22Rv1 (cell line): ENCODE results near the gene KDM4C.

ENCODE experiments used
- H3K27ac ChIP-seq: fragments of 450-650 bp; 2 replicates; pipeline ENCODE4 v1.5.1; 2017
- ZFX ChIP-seq: fragments of 450-650 bp; IDR thresholded peaks from 2 replicates; pipeline ENCODE4 v1.6.1; 2017; ENCODE audit warnings: antibody characterized with exemption, borderline replicate concordance
- TF ChIP-seq, protein P1 (sequence below): fragments of 450-650 bp; IDR thresholded peaks from 2 replicates; pipeline ENCODE4 v1.5.1; 2017; ENCODE audit warnings: mild to moderate bottlenecking

The KDM4C gene

DNA sequence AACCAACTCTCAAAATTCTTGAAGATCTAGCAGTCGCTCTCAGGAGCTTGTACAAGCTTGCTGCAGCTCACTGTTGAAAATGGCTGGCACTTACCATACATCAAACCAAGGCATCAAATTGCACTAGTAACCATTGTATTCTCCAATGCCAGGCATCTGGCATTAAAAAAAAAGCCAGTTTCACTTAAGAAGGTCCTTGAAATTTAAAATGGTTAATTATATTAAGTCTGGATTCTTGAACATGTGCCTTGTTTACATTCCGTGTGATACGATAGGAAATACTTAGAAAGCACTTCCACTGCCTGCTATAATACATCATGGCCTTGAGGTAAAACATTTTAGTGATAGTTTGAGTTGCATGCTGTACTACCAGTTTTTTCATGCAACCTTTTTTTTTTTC, 300.7 kb downstream of the KDM4C start:
- no peak overlapping the region for H3K27ac ChIP-seq
- TF ChIP-seq, protein P1, sequence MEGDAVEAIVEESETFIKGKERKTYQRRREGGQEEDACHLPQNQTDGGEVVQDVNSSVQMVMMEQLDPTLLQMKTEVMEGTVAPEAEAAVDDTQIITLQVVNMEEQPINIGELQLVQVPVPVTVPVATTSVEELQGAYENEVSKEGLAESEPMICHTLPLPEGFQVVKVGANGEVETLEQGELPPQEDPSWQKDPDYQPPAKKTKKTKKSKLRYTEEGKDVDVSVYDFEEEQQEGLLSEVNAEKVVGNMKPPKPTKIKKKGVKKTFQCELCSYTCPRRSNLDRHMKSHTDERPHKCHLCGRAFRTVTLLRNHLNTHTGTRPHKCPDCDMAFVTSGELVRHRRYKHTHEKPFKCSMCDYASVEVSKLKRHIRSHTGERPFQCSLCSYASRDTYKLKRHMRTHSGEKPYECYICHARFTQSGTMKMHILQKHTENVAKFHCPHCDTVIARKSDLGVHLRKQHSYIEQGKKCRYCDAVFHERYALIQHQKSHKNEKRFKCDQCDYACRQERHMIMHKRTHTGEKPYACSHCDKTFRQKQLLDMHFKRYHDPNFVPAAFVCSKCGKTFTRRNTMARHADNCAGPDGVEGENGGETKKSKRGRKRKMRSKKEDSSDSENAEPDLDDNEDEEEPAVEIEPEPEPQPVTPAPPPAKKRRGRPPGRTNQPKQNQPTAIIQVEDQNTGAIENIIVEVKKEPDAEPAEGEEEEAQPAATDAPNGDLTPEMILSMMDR: no peak
- no peak for TF ChIP-seq ZFX

DNA sequence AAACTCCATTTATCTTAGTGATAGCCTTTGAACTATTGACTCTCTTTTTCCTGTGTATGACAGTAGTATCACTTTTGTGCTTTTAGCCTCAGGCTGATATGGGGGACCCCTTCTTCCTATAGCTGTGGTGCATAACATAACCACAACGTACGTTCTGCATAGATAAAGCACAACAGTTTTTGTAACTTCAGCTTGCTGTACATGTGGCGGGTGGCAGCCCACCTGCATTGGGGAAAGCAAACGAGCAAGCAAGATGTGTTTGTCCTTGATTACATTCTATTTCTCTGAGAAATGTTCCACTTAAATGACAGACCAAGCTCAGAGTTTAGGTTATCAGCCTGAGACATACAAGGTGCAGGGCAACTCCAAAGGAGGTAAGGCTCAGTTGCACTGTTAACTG, 309.4 kb downstream of the KDM4C start:
- H3K27ac ChIP-seq: no peak overlapping the region
- TF ChIP-seq ZFX: no peak
- TF ChIP-seq, protein P1: no peak

DNA sequence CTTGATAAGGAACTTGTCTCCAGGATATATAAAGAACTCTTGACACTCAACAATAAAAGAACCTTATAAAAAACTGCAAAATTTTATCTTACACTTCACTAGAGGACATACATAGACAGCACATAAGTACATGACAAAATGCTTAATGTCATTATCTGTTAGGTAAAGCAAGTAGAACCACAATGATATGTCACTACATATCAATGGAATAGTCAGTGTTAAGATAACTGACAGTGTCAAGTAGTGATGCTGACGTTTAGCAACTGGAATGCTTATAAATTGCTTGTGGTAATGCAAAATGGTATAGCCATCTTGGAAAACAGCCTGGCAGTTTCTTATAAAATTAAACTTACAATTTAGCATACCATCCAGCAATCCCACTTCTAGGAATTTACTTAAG, 314.1 kb downstream of the KDM4C start:
- H3K27ac ChIP-seq: no peak overlapping the region
- TF ChIP-seq, protein P1: no peak
- no peak for TF ChIP-seq ZFX

DNA sequence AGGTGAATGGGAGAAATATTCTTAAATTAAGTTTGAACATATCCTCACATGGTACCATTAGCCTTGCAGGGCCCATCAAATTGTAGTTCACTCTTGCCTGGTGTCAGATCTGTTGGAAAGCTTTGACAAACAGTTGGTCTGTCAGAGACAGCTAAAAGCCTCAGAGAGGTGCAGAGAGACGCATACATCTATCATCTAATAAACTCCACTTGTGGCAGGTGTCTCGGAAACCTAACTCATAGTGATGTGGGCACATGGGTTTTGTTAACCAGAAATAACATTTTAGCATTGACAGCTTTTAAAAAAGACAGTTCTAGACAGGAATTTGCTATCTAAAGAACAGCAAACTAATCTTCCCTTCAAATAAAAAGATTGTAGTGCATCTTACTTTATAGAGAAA, 315.9 kb downstream of the KDM4C start:
- TF ChIP-seq ZFX: no peak
- TF ChIP-seq, protein P1: no peak
- H3K27ac ChIP-seq: no peak overlapping the region

DNA sequence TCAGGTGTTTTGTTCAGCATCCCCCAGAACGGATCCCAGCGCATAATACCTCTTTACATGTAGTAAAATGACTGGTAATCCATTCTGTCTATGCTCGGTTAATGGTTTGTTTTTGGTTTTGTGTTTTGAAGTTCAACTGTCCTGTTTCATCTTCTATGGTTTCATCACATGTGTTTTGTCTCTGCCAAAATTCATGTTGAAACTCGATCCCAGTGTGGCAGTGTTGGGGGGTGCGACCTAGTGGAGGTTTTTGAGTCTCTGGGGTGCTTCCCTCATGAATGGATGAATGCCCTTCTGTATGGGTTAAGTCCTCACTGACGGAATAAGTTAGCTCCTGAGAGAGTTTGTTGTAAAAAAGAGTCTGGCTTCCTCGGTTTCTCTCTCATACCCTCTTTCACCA, 317.4 kb downstream of the KDM4C start:
- no peak overlapping the region for H3K27ac ChIP-seq
- TF ChIP-seq ZFX: no peak
- TF ChIP-seq, protein P1: no peak

DNA sequence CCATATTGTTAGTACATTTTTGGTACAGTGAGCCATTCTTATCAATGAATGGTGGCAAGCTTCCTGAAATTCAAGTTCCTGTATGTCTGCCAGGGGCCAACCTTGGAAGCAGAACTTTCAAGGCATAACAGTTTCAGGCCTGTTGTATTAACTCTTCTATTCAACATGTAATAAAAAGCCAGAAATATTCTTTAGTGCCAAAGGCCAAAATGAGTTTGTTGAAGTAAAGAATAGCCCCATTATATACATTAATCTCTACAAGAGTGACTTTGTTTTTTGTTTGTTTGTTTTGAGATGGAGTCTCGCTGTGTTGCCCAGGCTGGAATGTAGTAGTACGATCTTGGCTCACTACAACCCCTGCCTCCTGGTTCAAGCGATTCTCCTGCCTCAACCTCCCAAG, 321.3 kb downstream of the KDM4C start:
- no peak for TF ChIP-seq ZFX
- TF ChIP-seq, protein P1: no peak
- no peak overlapping the region for H3K27ac ChIP-seq

DNA sequence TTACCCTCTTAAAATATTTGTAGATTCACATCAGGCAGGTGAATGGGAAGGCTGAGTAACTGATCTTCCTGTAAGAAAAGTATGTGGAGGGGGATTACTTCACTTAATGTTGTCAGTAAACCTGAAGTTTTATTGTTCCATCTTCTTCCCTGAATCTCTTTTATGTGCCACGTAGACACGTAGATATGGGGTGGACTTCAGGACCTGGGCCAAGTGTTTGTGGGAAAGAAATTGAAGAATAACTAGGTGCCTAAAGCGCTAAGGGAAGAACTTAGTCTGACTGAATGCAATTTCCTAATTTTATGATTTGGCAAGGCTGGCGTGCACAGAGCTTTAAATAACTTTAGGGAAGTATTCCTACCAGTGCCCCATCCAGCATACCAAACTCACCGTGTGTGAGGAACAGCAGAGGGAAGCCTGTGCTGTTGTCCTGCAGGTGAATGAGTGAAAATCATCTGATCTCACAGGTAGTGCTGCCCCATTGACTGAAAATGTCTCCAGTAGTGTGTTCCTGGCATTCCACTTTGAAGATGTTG, 323.4 kb downstream of the KDM4C start:
- TF ChIP-seq, protein P1: no peak
- no peak for TF ChIP-seq ZFX

More for the DNA sequence above, 323.4 kb downstream of the KDM4C start:
- no peak overlapping the region for H3K27ac ChIP-seq
